HuH-7 (cell line): ENCODE measurements around the gene FMOD.
"Not testable (repeated sequence)": the region's sequence is repeated elsewhere in the genome, so short reads cannot be mapped to it uniquely, and the experiment has no call there.

Experiments
- DNase-seq: peaks from one replicate; pipeline ENCODE4 v3.0.0; 2011; ENCODE audit warnings: low spot score

The FMOD gene

DNA sequence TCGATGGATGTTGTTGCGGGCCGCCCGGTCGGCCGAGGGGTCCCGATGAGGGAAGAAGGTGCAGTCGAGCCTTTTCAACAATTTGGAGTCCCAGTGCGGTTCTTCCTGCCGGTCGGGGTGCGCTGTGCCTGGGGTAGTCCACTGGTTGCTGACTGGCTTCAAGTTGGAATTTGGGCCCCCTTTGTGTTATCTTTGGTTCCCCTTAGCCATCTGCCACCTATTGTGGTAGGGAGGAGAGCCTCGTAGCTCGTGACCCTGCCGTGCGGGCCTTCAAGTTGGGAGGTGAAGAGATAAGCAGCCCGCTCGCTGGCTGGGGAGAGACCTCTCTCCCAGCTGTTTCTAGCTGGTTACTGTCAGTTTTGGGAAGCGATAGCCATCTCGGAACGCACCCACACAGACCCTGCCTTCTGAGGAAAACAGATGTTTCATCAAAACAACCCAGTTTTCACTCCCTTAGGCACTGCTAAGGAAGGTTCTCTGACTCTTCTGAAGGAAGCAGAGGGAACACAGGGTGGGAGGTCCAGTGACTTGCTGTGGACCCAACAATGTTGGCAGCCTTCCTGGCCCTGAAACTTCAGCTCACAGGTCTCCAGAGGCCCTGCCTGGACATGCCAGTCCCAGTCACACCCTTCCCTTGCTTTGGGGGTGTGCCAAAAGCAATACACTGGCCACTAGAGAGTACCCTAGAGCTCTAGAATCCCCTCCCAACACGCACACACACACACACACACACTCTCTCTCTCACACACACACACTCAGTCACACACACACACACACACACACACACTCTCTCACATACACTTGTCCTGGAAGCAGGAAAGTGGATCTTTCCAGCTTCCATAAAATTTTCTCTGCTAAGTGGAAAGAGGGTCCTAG, 44.6 kb downstream of the FMOD start:
- no peak for DNase-seq

DNA sequence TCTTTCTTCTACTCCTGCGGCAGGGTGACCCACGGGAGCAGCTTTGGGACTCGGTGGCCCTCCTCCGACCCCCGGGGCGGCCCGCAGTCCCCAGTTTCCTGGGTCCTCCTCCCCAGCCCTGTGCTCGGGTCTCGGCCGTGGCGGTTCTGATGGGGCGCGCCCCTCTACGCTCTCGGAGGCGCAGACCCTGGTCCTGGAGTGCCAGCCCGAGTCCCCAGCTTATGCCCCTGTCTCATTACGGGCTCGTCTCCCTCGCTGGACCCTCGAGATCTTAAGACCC, 45.2 kb downstream of the FMOD start:
- DNase-seq, result no peak

DNA sequence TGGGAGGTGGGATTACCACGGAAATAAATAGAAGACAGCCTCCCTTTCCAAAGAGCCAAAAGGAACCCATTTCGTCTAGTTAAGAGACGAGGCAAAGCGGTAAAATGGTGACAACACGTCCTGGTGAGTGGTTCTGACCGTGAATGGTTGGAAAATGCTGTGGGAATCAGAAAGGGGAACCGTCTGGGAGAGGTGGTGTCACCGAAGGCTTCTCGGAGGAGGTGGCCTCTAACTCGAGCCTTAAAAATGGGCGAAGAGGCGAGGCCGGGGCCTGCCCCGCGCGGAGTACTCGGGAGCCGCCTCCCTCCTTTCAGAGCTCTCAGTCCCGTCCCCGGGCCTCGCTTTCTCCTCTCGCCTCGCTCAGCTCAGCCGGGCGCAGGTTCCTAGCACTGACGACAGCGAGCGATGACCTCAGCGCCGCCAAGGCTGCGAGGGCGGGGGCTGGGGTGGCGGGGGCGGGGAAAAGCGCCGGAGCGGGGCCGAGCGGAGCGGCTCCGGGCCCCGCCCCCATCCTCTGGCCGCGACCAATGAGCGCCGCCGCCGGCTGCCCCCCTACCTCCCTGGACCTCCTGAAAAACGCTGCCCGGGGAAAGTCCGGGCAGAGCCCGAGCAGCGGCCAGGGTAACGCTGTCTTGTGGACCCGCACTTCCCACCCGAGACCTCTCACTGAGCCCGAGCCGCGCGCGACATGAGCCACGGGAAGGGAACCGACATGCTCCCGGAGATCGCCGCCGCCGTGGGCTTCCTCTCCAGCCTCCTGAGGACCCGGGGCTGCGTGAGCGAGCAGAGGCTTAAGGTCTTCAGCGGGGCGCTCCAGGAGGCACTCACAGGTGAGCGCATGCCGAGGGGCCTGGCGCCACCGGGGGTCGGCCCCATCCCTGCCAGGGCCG, 45.8 kb downstream of the FMOD start, which contains the start of gene BTG2:
TSS of gene BTG2 (plus strand) at position 601 of the 890 bp plus-strand sequence. CDS start at position 689, 88 bp downstream.
- DNase-seq, result peak; percentile 90

DNA sequence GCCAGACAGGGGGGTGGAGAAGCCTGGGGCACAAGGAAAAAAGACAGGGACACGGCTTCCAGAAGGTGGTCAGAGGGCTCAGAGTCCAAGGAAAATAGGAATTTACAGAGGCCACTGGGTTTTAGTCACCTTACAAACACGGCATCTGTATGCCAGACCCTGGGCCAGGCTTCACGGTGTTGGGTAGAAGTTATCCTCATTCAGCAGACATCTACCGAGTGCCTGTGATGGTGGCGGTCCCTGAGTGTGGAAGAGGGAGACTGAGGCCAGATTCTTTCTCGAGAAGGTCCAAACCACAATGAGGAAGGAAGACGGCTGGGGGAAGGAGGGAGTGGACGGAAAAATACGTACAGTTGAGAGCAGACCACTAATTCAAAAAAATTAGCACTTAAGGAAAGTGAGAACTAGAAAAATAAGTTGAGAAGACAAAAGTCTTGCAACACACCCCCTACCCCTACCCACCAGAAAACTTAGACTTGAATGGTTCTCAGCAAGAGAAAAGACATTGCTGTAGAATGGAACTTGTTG, 46.5 kb downstream of the FMOD start:
- no peak for DNase-seq

DNA sequence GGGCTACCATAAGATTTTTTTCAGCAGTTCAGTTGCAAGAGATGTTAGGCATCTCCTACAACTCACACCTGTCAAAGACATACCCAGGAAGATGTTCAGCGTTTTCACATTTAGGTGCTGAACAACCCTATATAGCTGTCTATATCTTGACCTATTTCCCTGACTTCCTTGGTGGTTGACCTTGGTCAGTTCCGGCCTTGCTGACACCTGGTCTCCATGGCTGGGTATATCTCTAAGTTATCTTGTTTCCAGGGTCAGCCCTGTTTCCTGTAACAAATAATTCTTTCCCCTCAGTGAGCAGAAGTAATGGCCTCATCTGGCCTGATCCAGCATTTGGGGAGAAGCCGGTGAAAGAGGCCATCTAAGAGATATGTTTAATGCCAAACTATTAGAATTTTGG, 48.0 kb downstream of the FMOD start:
- no peak for DNase-seq

DNA sequence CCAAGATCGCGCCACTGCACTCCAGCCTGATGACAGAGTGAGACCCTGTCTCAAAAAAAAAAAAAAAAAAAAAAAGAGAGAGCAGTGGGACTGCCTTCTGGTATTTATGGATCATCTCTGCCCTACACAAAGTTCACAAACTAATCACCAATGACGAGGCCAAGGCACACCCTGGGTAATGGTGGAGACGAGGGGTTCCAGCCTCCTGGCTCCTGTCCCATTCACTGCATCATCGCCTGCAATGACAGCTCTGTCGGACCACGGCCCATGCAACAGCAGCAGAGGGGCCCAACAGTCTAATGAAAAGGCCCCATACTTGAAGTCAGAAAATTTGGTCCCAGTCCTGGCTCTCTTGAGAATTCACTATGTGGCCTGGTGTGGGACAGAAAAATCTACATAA, 48.5 kb downstream of the FMOD start:
- DNase-seq, result no peak

DNA sequence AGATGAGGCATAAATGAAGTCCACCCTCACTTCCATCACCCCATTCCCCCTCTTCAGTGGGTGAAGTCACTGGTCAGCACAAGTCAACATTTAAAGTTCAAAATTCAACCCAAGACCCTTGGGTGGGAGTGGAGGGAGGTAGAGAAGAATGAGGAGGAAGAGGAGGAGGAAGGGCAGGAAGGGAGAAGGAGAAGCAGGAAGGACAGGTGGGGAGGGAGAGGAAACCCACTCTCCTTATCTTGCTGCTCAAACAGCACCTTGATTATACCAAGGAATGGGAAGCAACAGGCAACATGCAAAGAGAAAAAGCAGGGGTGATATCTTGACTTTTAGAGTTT, 49.6 kb downstream of the FMOD start:
- no peak for DNase-seq

DNA sequence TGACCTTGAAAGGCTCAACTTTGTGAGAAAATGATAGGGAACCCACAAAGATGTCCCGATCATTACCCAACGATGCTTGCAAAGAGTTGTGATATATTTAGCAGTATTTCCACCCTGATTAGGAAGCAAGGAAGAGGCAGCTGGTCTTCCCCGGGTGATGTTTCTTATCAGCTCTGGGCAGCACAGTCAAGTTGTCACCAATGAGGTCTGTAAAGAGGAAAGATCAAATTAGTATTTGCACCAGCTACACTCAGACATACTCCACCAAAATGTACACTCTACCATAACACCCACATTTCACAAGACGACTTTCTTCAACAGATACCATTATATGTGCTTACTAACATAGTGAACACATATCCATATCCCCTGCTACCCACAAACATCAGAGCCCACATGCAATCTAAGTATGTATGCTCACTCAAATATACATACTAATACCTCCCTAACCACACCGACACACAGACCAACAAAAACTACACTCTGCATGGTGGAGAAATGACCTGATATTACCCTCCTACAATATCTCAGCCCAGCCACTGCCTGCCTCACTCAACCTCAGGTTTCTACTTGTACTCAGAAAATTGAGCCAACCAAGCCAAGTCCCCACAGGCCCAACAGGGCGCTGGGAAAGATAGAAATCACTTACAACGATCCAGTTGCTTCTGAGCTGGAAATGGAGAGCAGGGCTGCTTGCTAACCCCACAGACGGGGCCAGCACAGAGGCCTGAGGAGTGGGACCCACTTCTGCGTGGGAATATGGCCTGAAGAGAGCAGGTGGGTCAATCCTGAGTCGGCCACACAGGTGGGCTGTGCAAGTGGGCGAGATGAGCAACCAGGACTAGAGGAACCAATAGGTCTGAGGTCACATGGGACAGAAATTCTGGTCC, 50.2 kb downstream of the FMOD start:
- DNase-seq, result no peak

DNA sequence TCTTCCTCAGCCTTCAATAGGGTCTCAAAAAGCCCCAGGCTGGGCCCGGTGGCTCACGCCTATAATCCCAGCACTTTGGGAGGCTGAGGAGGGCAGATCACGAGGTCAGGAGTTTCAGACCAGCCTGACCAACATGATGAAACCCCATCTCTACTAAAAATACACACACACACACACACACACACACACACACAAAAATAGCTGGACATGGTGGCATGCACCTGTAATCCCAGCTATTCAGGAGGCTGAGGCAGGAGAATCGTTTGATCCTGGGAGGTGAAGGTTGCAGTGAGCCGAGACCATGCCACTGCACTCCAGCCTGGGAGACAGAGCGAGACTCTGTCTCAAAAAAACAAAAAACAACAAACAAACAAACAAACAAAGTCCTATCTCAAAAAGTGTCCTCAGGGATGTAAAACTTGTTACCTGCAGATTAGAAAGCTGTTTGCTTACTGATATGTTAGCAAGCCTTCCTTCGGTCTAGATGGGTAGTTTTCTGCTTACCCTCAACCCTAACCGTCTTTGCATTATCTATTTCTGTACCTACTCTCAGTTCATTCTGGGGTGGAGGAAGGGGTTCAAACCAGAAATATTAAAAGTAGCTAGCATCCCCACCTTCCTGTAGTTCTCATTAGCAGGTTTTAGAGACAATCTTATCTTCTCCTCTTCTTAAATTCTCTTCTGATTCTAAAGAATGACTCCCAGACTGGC, 51.0 kb downstream of the FMOD start:
- DNase-seq, result not testable (repeated sequence)

DNA sequence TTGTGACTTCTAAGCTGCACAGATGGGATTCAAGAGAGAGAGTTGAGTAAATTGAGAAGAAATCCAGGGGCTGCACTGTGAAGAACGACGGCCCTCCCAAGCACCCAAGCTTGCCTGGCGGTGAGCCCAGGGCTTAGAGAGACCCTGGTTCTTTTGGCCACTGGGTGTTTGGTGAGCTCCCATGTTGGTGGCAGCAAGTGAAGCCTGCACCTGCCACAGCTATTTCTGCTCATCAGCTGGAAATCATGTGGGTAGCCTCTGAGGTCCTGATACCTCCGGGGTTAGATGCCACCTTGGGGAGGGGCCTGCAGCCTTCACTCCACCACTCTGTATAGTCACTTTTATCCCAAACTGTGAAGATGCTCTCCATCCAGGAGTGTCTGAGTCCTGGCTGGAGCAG, 51.8 kb downstream of the FMOD start:
- DNase-seq, result no peak

DNA sequence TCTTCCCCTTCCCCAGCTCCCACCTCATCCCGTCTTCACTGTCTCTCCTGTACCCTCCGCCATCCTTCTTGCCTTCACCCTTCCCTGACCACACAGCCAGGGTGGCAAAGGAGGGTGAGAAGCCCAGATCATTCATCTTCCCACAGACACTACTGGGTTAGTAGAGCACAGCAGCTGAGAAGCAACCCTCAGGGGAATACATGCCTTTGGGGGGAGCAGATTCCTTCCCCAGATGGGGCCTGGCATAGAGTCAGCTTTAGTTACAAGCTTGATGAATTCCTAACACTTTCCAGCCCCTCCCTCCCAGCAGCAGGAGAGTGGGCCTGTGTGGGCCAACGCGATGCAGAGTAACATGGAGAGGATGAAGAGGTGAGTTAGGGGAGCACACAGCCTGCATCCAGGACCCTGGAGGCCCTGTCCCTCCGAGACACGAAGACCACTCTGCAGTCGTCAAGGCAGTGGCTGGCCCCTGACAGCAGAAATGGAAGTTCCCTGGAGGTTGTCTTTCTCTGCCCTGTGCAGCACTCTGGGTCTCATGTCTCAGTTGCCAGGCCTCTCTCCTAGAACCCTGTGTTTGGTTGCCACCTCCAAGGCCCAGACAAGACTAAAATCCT, 54.4 kb downstream of the FMOD start:
- DNase-seq, result no peak

DNA sequence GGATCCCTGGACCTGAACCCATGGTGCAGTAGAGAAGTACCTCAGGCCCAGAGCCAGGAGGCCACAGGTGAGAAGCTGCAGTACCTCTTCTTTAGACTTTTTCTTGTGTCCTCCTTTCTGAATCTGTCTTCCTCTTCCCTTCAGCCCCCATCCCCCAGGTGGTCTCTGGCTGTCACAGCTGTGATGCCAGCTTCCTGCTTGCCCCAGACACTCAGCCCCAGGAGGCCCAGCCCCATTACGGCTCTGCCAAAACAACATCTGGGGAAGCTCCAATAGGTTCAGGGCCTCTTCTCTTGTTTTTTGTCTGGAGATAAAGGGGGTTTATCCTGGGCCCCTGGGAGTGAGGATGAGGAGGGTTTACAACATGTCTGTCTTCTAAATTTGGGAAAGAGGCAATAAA, 55.1 kb downstream of the FMOD start:
- DNase-seq, result no peak

DNA sequence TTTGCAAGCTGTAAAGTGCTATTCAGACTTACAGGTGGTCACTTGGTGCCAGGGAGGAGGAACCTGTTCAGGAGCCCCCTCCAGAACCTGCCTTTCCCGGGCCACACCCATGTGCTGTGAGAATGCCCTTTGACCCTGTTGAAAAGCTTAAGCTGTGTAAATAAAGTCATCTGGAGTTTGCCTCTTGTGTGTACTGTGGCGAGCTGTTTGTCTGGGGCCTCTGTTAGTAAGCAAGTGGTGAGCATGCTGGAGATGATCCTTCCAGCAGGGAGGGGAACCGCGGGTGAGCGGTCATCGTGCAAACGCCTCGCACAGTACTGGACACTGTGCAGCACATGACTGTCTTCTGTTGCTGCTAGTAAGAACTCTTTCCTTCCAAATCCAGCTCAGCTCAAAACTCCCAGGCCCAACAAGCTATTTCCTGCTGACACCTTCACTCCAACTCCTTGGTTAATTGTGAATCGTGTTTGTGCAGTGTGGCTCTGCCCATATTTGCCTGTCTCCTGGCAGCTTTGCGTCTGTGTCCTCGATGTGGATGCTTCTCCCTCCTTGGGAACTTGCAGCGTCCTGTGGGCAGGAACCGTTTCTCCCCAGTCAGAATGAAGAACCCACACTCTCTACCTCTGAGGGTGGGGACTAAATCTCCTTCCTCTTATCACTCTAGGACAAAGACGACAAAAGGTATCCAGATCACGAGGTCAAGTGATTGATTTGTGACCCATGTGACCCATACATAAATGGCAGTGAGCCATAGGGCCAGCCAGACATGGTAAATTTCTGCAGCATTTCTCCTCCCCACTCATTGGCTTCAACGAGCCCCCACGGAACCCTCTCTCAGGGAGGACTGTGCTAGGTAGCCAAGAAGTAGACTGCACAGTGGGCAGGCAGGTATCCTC, 59.5 kb downstream of the FMOD start:
- peak; percentile 75 for DNase-seq
